Germinal center (tissue), 1 donor: ENCODE results near the gene SCN9A.
"Not testable (repeated sequence)": the region's sequence is repeated elsewhere in the genome, so short reads cannot be mapped to it uniquely, and the experiment has no call there.

Experiments
- DNase-seq: peaks from one replicate; pipeline ENCODE4 v3.0.0; 2012; ENCODE audit warnings: mixed read lengths, low spot score

Gene SCN9A

DNA sequence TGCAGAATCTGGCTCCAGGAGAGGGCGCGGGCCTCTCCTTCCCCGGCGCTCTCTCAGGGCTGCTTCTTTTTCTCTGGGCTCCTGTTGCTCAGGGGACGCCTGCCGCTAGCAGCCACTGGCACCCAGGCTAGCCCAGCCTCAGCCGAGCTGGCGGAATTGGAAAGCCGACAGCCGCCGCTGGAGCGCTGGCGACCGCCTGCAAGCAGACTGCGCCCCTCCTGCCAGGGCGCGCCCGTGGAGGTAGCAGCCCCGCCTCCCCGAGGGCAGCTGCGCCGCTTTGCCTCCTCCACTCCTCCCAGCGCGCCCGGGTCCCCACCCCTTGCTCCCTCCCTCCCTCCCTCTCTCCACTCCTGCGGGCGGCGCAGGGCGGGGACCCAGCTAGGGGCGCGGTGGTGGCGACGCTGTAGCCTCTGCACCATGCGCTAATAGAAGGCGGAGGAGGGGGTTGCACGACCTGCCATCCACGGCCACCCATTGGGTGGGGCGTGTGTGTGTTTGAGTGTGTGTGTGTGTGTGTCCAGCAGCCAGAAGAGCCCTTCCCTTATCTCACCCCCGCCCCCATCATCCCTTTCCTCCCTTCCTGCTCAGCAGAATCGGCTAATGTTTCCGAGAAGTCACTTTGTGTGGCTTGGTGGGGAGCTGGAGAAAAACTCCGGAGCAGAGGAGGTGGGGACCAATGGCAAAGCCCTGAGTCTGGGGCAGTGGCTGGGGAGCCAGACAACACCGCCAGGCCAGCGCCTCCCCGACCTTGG lies at the start of gene SCN9A:
SCN9A (minus strand) TSS at position 209 of the 752 bp plus-strand sequence. CDS start 64,188 bp downstream, outside the sequence.
- DNase-seq, result peak; percentile 16

DNA sequence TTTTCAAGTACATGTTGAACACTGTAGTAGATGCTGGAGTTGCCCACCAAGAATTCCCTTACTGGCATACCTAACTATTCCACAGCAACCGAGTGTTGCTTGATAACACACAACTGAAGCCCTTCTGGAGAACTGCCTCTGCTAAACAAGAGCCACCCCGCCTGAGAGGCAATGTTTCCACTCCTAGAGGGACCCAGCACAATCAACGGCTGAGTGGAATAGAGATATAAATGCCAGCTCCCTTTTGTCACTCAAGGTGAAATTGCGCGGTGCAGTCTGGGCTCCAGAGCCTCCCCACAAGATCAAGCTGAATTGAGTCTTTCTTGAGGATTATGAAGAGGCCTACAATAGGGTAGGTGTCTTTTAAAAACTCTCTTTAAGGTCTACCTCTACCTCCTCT lies 49.1 kb upstream of the SCN9A start:
- no peak for DNase-seq

DNA sequence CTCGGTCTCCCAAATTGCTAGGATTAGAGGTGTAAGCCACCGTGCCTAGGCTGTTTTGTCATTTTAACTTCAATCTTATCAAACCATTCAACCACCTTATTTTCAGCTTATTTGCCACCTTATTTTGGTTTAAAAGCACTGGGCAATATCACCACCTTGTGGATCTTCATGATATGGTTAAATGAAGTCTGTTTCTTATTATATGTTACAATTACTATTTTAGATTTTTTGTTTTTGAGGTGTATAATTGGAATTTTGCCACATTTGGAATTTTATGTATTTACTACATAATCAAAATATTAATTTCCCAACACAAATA lies 43.8 kb upstream of the SCN9A start:
- no peak for DNase-seq

DNA sequence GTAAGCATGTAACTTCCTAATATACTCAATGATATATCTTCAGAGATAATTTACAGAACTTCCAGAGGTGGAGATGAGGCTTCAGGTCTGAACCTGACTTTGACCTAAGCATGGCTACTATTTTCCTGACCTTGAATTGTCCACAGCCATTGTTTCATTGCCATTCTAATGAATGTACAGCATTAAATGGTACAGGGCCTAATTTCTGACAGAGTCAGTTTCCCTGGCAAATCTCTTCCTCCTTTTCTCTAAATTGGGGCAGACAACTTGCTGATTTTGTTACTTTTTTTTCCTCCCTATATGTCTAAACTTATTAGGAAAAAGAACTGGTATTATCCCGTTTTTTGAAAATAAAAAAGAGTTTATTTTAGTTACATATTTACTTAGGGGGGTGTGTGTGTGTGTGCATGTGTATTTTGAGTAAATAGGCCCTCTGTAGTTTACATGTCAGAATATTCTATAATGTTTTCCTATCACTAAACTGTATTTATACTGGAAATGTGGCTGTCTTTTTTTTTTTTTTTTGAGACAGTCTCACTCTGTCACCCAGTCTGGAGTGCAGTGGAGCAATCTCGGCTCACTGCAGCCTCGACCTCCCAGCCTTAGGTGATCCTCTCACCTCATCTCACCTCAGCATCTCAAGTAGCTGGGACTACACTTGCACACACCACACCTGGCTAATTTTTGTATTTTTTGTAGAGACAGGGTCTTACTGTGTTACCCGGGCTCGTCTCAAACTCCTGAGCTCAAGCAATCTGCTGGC lies 43.3 kb upstream of the SCN9A start:
- no peak for DNase-seq

DNA sequence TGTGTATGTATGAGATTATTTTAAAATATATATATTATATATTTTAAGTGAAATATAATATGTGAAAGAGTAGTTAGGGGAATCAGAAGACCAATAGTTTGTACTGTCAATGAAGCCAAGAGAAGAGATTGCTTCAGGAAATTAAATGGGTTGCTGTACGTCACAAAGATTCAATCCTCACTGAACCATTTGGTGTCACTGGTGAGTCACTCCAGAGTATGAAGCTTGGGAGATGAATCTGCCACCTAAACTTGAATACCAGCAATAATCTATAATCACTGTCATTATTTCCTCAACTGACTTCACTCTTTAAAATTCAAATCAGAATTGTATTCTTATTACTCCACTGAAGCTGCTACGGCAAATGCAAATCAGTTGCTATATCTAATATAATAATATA lies 41.9 kb upstream of the SCN9A start:
- DNase-seq, result no peak

DNA sequence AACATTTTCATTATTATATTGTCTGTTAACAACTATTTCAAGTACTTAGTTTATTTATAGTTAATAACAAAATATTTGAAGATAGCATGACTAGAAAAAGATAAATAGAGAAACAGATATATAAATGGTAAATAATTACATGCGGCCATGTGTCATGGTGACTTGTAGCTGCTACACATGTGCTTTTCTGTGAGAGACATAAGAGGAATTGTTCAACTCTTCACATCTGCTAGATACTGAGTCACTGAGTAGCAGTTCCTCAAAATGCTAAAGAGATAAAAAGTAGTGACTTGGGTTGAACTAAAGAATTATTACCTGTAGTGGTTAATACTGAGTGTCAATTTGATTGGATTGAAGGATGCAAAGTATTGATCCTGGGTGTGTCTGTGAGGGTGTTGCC lies 37.5 kb upstream of the SCN9A start:
- DNase-seq, result no peak

DNA sequence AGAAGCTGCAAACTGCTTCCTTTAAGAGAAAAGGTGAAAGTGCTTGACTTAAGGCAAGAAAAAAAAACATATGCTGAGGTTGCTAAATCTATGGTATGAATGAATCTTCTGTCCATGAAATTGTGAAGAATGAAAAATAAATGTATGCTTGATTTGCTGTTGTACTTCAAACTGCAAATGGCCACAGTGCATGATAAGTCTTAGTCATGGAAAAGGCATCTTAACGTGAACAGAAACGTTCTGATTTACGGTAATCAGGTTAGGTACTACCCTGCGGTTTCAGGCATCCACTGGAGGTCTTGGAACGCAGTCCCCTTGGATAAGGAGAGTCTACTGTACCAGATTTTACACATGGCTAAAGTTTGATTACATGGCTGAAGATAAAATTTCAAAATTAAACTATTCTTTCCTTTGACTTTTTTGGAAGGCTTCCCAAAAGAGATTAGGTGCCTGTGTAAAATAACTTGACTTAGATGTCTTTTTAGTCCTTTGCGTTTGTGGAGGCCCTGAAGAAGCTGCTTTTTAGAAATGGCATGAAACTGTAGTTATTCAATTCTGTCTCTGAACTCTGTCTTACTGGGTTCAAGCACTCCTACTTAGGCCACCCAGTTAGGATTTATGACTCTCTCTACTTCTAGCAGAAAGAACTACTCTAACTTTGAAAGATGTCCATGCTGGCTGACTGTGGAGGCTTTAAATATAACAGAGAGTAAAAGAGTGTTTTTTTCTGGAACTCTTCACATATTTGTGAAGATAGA lies 35.9 kb upstream of the SCN9A start:
- DNase-seq, result no peak

DNA sequence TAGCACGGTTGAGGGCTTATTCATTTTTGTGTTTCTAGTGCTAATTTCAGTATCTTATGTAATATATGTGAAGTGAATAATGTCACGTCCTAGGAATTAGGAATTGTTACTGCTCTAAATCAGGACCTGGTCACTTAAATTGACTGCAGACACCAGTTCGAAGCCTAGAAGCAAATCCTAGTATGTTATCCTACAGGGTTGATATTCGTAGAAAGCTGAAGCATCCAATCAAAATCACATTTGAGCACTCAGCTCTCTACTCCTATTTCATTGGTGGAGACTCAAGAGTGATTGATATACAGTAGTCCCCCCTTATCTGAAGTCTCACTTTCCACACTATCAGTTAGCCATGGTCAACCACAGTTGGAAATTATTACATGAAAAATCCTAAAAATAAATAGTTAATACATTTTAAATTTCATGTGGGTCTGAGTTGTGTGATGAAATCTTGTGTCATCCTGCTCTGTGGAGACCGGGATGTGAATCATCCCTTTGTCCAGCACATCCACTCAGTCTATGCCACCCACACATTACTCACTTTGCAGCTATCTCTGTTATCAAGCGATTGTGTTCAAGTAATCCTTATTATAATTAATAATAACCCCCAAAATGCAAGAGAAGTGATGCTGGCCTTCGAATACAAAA lies 35.2 kb upstream of the SCN9A start:
- no peak for DNase-seq

DNA sequence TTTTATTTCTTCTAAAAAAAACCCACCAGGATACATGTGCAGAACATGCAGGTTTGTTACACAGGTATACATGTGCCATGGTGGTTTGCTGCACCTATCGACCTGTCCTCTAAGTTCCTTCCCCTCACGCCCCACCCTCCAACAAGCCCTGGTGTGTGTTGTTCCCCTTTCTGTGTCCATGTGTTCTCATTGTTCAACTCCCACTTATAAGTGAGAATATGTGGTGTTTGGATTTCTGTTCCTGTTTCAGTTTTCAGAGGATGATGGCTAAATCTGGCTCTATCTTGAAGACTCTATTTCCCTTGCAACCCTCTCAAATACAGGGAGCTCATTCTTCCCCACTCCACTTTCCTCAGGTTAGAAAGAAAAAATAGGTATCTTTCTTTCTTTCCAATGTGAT lies 32.0 kb upstream of the SCN9A start:
- not testable (repeated sequence) for DNase-seq

DNA sequence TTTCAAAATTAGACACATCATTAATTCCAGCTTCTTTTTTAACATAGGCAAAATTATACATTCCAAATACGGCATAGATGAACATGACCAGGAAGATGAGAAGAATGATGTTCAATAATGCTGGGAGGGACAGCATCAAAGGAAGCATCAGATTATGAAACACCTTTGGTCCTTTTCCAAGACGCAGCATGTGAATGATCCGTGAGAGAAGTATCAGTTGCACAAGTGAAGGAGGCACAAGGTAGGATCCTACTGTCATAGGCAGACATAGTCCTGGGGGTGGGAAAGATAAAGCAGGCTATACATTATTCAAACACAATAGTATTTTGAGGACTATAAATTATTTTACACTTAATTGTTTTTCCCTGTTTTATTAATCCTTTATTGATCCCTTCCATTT lies 30.6 kb upstream of the SCN9A start:
- no peak for DNase-seq

DNA sequence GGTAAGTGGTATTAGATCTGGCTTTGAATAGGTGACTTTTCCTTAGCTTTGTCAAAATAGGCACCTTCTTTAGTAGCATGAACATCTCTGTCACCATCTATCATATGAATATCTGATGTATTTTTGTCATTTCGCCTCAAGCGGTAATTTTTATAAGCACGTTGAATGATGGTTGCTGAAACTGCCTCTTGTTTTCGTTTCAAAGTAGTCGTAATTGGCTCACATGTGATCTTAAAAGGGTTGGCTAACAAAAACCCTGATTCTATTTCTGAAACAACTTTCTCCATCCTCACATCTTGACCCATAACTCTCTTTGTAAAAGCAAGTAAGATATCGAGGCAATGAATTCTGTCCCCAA lies 29.8 kb upstream of the SCN9A start:
- no peak for DNase-seq

DNA sequence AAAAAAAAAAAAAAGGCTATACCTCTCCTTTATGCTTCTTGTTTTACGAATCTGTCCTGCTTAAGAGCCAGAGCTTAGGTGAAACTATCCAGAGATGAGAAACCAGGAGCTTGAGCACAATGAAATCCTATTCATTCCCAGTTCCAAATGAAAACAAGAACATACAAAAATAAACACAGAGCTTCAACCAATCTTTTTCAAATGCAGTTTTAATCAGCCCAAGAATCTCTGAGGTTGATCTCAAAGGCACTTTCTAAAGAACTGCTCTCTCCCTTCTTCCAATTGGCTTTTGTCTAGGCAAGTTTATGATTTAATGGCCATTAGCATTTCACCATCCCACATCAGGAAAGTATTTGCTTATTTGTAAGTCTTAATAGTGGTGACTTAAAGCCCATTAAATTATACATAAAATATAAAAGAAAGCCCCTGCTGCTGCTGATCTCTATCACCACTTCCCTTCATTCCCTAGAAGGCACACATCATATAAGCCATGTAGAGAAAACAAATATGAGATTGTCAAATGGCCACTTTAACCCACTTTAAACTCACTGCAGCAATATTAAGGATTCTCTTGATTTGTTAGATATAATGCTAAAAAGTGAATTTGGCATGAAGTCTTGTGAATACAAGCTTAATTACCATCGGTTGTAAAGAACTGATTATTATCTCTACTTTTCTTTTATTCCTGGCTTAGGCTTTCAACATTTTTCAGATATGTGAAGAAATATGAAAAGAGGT lies 29.3 kb upstream of the SCN9A start:
- no peak for DNase-seq

DNA sequence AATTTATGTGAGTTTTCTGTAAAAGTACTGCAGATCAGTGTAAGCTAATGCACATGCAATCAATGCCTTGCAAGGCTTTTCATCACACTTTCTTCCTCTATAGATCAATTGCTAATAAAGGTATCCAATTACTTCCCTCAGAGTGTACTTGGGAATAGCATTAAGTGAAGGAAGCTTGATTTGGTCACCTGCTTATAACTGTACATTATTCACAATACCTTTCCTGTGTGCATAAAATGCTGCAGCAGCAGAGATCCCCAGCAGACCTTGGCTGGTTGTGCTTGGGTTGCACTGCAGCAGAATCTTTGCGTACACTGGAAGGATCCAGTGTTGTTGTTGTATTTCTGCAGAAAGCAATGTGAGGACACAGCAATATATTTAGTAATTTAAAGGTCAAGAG lies 18.5 kb upstream of the SCN9A start:
- no peak for DNase-seq

DNA sequence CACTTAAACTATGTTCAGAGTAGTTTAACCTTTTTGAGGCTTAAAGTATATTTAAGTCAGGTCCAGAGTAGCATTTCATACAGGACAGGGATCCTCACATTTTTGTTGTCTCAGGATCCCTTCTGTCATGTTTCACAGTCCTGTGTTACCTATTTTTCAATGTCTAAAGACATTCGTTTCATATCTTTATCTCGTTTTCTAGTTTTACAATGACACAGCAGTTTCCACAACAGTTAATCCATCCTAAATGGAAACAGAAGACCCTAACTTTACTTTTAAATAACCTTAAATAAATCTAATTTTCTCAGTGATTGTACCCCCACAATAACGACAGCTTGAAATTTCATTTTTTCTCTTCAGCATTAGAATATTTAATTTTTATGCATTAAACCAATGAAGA lies 17.3 kb upstream of the SCN9A start:
- no peak for DNase-seq

DNA sequence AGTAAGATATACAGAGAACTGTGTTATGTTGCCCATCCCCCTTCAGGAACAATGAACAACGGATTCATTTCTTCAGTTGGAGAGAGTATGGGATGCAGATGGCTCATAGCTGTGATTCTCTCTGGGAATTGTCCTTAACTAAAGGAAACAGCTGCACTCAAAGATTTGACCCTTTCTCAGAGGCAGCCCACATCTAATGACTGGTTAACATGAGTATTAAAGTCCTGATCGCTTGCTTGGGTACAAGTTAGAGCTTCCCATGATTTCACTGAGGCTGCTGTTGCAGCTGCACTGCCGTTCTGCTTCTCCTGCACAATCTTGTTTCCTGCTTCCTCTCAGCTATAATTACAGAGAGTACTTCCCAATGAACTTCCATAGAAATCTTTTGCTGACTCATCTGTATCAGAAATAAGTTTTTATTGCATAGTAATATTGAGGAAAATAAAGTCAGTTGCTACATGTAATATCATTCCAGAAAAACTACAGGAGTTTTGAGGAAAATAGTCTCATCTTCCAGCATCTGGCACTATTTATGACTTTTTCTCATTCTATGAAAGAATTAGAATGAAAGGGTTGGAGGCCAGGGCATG lies 12.8 kb upstream of the SCN9A start:
- no peak for DNase-seq

DNA sequence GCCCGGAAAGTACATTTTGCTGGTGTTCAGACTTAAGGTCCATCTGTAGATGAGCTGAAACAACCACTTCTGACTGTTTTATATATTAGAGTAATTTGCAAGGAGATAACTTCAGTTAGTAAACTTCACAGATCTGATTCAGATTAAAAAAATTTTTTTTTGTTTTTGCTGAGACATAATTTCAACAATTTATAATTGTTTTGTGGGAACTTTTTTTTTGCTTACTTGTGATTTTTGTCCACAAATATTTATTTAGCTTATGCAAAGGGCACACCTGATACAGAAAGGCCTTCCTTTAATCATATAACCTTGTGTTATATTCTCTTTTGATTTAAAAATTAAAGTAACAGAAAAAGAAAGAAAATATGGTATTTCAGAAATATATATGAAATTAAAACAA lies 9.6 kb upstream of the SCN9A start:
- DNase-seq, result no peak

DNA sequence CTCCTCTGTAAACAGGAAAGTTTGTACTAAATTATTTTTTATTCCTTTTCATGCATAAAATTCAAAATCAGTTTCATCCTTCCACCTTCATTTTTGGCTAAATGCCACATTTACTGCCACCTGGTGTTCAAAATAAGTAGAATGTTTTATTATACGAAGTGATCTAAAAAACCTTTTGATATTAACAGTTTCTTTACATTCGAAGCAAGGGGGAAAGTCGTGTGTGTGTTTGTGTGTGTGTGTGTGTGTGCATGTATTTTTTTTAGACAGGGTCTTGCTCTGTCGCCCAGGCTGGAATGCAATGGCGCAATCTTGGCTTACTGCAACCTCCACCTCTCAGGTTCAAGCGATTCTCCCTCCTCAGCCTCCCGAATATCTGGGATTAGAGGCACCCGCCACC lies 9.0 kb upstream of the SCN9A start:
- DNase-seq, result no peak

DNA sequence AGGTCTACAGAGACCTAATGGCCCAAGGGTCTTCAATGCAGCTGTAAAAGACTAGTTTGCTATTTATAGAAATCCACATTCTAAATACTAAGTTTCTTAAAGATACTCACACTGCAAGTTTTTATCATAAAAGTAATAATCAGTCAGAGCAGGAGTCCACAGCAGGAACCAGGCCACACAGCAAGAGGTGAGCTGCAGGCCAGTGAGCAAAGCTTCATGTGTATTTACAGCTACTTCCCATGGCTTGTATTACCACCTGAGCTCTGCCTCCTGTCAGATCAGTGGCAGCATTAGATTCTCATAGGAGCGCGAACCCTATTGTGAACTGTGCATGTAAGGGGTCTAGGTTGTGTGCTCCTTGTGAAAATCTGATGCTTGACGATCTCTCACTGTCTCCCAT lies 6.7 kb upstream of the SCN9A start:
- no peak for DNase-seq

DNA sequence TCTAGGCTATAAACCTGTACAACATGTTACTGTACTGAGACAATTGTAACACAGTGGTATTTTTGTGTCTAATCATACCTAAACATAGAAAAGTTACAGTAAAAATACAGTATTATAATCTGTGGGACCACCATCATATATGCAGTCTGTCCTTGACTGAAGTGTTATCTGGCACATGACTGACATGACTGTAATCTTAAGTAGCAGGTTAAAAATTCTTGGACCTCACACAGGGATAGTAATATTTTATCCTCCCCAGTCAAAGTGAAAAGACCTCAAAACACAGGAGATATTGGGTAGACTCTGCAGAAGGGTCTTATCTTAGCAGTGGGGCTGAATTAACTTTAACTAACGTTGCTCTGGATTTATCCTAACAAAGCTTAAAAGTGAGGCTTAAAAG lies 4.9 kb upstream of the SCN9A start:
- no peak for DNase-seq

DNA sequence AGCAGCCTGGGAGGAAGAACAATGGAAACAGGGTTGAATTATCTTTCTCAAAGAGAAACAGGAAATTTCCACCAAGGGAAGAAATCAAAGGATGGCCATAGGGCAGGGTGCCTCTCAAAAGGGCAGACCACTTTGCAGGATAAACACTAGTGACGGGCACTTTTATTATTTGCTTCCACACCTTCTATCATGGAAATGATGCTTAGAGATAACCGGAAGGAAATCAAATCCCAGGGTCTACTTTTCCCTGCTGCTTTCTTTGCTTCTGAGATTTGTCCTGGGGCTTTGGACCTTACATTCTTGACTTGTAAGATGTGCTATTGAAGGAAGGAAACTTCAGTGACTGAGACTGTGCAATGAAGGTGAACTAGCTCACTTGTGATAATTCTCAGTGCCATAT lies 1.1 kb upstream of the SCN9A start:
- no peak for DNase-seq

DNA sequence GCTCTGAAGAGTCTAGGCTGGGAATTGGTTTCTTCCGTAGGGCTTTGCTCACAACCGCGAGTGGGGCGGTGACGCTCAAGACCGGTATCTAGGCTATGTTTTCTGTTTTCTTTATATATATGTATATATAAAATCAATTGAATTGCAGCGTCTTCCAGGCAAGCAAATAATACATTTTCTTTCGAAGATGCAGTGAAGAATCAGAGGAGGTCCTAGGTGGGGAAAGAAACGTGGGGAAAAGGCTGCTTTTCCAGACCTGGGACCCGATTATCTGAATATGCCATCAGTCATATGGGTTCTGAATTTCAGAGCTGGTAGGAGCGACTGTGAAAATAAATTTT lies 714 bp upstream of the SCN9A start:
- DNase-seq, result no peak
